ENCODE measurements around the gene DPPA5. TPM values are rescaled to one million over a fixed set of nuclear protein-coding genes. Genes with fewer than 3 reads are reported as not detected.
"Not testable (repeated sequence)": the region's sequence is repeated elsewhere in the genome, so short reads cannot be mapped to it uniquely, and the experiment has no call there.

Gene DPPA5
- not detected in 2 replicates for total RNA-seq (2014; rRNA removed; shearing (Covaris generic))

DNA sequence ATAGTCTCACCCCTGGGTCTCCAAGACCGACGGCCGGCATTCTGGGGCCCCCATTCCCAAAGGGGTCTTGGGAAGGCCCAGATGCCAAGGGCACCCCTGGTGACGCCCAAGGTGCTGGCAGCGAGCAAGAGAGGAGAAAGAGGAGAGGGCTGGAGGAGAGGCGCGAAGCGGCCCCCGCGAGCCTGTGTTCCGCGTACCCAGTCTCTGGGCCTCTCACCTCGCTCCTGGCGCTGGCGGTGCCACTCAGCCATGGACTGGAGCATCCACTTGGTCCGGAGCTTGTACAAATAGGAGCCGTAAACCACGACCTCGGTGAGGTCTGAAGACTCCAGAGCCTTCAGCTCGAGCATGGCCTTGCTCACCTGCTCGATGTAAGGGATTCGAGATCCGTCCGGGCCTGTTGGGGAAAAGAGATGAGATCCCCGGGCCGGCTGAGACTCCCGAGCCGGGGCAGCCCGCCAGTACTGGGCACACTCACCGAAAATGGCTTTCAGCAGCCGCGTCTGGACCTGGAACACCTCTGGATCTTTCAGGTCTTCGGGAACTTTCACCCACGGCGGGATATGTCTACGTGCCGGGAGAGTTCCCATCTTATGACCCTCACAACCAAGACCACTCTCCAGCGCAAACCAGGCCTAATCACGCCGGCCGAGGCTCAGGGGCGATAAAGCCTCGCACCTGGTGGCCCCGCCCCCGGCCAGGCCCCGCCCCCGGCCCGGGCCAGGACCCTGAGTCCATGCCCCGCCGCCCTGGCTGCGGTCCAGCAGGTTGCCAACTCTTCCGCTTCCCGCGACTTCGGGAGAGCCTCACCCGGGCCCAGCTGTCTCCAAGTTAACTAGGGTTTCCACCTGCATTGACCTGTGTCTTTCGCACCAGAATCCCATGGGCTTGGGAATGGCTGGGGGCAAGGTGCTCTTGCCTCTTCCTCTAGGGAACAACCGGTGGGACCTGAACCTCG lies at the start of gene DPPA5:
TSS of gene DPPA5 (minus strand) at position 641 of the 958 bp plus-strand sequence. CDS start at position 590, 51 bp downstream.
- no peak for DNase-seq (ENCODE audit: low spot score)

DNA sequence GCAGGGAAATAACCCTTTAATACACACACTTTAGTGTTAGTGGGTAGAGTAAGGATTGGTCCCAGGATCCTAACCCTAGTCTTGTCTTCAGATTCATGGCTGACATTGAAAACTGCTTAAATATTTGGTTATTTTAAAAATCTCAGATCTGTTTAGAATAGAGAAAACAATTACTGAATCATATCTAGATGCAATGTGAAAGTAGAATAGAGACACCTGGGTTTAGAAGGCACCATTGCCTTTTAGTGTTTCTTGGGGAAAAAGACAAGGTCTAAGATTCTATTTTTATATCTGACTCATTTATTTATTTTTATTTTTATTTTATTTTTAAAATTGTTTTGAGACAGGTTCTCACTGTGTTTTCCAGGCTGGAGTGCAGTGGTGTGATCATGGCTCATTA lies 46.6 kb upstream of the DPPA5 start:
- no peak for DNase-seq (ENCODE audit: low spot score)

- DNase-seq (ENCODE audit: low spot score): no peak
Observed at GRCh38 chr6:73395875-73396274, 41.8 kb upstream of the DPPA5 start.

DNA sequence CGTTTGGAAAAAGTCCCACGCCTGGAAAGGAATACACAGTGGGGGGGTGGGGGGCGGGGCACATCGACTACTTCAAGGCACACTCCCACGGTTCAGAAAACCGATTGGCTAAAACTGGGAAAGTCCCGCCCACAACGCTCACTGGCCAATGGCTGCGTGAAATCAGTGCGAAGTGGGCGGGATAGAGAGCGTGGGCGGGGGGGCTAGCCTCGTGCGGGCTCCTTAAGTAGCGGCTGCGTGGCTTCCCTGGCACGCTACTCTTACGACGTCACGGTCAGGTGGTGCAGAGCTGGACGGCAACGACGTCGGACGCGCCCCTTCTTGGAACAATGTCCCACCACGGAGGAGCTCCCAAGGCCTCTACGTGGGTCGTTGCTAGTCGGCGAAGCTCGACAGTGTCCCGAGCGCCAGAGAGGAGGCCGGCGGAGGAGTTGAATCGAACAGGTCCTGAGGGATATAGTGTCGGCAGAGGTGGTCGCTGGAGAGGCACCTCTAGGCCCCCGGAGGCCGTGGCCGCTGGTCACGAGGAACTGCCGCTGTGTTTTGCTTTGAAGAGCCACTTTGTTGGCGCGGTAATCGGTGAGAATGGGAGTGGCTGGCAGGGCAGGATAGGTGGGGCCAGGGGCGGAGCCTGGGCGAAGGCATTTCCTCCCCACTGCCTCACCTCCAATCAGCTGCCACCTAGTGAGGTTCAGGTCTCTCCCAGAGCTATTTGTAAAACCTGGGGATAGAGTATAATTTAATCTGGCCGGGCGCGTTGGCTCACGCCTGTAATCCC lies 40.7 kb upstream of the DPPA5 start, which contains the start of gene DDX43:
TSS of gene DDX43 (plus strand) at position 252 of the 778 bp plus-strand sequence. CDS start at position 330, 78 bp downstream.
- no peak for DNase-seq (ENCODE audit: low spot score)

DNA sequence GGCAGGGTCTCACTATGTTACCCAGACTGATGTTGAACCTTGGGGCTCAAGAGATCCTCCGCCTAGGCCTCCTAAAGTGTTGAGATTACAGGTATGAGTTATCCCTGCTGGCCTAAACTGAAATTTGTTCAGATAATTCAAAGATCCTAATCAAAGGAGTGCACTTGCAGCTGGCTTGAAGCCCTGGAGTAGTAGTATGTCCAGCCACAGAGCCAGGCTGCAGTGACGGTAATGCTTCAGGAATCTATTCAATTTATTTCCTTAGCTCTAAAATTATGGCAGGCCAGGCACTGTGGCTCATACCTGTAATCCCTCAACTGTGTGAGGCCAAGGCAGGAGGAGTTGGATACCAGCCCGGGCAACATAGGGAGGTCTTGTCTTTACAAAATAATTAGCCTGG lies 39.2 kb upstream of the DPPA5 start:
- no peak for DNase-seq (ENCODE audit: low spot score)

- peak; percentile 12 for DNase-seq (ENCODE audit: low spot score)
Observed at GRCh38 chr6:73392188-73392587, 38.1 kb upstream of the DPPA5 start.

- DNase-seq (ENCODE audit: low spot score): peak; percentile 12
Observed at GRCh38 chr6:73391675-73392074, 37.6 kb upstream of the DPPA5 start.

GRCh38 chr6:73389854-73390253 lies 35.8 kb upstream of the DPPA5 start:
- DNase-seq (ENCODE audit: low spot score): no peak

- DNase-seq (ENCODE audit: low spot score): peak; percentile 71
Observed at GRCh38 chr6:73388800-73389512, 34.9 kb upstream of the DPPA5 start.

GRCh38 chr6:73388433-73388799 lies 34.3 kb upstream of the DPPA5 start:
- DNase-seq (ENCODE audit: low spot score): no peak

DNA sequence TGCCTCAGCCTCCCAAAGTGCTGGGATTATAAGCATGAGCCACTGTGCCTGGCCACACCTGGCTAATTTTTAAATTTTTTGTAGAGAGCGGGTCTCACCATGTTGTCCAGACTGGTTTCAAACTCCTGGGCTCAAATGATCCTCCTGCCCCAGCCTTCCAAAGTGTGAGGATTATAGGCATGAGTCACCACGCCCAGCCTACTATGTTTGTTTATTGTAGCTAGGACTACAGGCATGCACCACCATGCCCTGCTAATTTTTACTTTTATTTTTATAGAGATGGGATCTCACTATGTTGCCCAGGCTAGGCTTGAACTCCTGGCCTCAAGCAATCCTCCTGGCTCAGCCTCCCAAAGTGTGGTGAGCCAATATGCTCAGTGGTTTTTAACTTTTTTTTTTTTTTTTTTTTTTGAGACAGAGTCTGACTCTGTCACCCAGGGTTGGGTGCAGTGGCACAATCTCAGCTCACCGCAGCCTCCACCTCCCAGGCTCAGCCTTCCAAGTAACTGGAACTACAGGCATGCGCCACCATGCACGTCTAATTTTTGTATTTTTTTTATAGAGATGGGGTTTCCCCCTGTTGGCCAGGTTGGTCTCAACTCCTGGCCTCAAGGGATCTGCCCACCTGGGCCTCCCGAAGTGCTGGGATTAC lies 28.5 kb upstream of the DPPA5 start:
- peak; percentile 16 for DNase-seq (ENCODE audit: low spot score)

- DNase-seq (ENCODE audit: low spot score): not testable (repeated sequence)
Observed at GRCh38 chr6:73381531-73381930, 27.5 kb upstream of the DPPA5 start.

- no peak for DNase-seq (ENCODE audit: low spot score)
Observed at GRCh38 chr6:73377225-73377624, 23.1 kb upstream of the DPPA5 start.

DNA sequence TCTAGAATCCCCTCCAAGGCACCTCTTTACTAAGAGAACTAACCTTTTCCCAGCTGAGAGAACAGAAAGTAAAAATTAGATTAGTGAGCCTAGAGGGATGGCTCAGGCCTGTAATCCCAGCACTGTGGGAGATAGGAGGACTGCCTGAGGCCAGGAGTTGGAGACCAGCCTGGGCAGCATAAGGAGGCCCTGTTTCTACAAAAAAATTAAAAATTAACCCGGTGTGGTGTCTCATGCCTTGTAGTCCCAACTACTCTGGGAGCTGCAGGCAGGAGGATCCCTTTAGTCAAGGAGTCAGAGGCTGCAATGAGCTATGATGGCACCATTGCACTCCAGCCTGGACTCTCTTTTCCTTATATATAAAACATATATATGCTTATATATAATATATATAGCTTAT lies 21.1 kb upstream of the DPPA5 start:
- no peak for DNase-seq (ENCODE audit: low spot score)

- DNase-seq (ENCODE audit: low spot score): no peak
Observed at GRCh38 chr6:73372516-73372915, 18.4 kb upstream of the DPPA5 start.

DNA sequence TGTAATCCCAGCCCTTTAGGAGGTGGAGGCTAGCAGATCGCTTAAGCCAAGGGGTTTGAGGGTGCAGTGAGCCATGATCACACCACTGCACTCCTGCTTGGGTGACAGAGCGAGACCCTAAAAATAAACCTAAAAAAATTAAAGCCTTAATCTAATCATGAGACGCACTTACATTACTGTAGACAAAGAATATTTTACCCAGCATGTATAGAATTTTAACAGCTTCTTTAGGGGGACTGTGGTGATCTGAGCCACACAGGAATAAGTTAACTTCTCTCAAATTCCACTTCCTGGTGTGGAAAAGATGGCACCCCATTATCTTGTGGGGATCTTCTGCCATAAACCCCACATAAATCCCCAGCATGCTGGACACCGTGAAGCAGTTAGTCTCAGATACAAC lies 17.9 kb upstream of the DPPA5 start:
- DNase-seq (ENCODE audit: low spot score): no peak

DNA sequence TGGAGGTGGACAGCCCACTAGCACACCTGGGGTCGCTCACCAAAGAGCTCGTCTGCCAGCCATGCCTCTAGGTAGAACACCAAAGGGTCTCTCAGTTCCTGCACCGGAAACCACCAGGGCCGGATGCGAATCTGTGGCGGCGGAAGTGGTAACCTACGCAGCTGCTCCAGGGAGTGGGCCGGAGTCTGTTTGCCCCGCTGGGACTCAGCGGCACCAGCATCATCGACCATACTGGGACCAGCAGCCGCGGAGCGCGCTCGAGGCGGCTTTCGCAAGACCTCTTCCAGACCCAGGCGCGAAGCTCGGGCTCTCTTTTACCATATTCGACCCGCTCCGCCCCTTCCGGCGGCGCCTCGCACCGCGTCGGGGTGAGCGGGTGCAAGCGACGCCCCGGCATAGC lies 15.5 kb upstream of the DPPA5 start, which contains the start of gene OOEP:
TSS of gene OOEP (minus strand) at position 335 of the 400 bp plus-strand sequence. CDS start at position 230, 105 bp downstream.
- DNase-seq (ENCODE audit: low spot score): no peak

DNA sequence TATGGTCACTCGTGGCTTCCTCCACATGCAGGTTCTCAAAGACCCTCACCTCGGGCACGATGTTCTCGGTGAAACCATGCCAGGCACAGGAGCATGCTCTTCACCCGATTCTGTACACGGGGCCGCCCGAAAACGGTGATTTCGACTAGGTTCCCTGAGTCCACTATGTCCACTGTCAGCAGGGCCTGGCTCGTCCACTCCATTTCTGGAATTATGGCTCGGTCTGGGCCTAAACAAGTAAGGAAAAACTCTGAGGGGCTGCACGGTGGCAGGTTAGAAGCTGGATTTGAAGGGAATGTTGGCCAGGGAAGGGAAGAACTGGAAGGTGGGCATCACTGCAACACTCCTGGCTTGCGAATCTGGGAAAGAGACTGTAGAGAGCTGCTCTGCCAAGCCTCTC lies 15.1 kb upstream of the DPPA5 start:
- no peak for DNase-seq (ENCODE audit: low spot score)

DNA sequence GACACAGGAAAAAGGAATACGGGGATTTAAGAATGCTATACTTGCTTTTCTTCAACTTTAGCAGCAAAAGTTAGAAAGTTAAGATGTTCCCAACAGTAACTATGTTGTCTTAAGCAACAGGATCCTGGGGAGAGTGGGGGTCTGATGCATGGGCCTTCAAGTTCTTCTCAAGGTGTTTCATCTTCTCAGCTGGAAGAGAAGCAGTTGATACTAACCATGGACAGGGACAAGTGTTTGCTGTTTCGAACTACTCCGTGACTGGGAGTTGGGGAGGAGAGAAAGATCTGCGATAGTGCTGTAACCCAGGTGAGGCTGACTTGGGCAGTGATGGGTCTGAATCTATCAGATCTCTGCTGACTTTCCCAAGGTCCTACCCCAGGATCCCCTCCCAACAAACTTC lies 14.6 kb upstream of the DPPA5 start:
- DNase-seq (ENCODE audit: low spot score): no peak

GRCh38 chr6:73367761-73368355 lies 13.8 kb upstream of the DPPA5 start:
- no peak for DNase-seq (ENCODE audit: low spot score)

DNA sequence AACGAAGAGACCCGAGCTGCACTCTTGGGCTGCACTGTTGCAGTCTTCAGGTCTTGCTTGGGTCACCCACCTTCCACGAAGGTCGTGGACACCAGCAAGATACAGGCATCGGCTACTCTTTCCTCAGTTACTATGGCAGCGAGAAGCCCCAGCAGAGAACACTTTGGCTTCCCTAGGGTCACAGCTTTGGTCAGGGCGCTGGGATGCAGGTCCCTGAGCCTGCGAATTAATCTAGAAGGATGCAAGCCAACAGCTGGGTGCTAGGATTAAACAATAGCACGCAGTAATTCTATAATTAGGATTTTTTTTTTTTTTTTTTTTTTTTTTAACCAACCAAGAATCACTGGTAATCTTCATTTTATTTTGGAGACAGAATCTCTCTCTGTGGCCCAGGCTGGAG lies 10.5 kb upstream of the DPPA5 start:
- no peak for DNase-seq (ENCODE audit: low spot score)
